Endothelial cell (in vitro differentiated cells): ENCODE data around the gene RNF133. TPM values are rescaled to one million over a fixed set of nuclear protein-coding genes. Genes with fewer than 3 reads are reported as not detected.

ENCODE experiments used
- DNase-seq: peaks from one replicate; pipeline ENCODE4 v3.0.0; 2021; ENCODE audit warnings: low spot score
- H3K27ac Mint-ChIP-seq: one replicate; pipeline ENCODE4 v1.8.0; 2021; ENCODE audit warnings: mixed read lengths, inconsistent platforms; ENCODE audit not compliant: unreplicated experiment
- H3K27me3 Mint-ChIP-seq: one replicate; pipeline ENCODE4 v1.8.0; 2021; ENCODE audit warnings: mild to moderate bottlenecking, moderate library complexity, mixed read lengths, inconsistent platforms; ENCODE audit not compliant: unreplicated experiment
- H3K36me3 Mint-ChIP-seq: one replicate; pipeline ENCODE4 v1.8.0; 2021; ENCODE audit warnings: mild to moderate bottlenecking, low read depth, mixed read lengths, inconsistent platforms; ENCODE audit not compliant: unreplicated experiment
- H3K4me1 Mint-ChIP-seq: one replicate; pipeline ENCODE4 v1.8.0; 2021; ENCODE audit warnings: mild to moderate bottlenecking, mixed read lengths, inconsistent platforms; ENCODE audit not compliant: unreplicated experiment
- H3K4me3 Mint-ChIP-seq: one replicate; pipeline ENCODE4 v1.8.0; 2021; ENCODE audit warnings: mild to moderate bottlenecking, mixed read lengths, inconsistent platforms; ENCODE audit not compliant: unreplicated experiment
- H3K9me3 Mint-ChIP-seq: one replicate; pipeline ENCODE4 v1.8.0; 2021; ENCODE audit warnings: mixed read lengths, inconsistent platforms; ENCODE audit not compliant: unreplicated experiment
- total RNA-seq: library from RNA; stranded (reverse); fragmentation: NEBNext Ultra II Directional; extraction: Animal tissue kit (Norgen Biotek cat#: 25700); gene quantifications from one replicate; pipeline ENCODE4 v1.2.1, GENCODE V29; 2021; ENCODE audit not compliant: unreplicated experiment
- TF ChIP-seq, protein P1 (sequence below): fragments of 200-600 bp; sonication (generic); IDR thresholded peaks from one replicate; pipeline ENCODE4 v1.5.0; 2021; ENCODE audit warnings: antibody characterized with exemption; ENCODE audit not compliant: unreplicated experiment

Gene RNF133
- total RNA-seq, 1 donor from 2014 or later, result 0.49 TPM

DNA sequence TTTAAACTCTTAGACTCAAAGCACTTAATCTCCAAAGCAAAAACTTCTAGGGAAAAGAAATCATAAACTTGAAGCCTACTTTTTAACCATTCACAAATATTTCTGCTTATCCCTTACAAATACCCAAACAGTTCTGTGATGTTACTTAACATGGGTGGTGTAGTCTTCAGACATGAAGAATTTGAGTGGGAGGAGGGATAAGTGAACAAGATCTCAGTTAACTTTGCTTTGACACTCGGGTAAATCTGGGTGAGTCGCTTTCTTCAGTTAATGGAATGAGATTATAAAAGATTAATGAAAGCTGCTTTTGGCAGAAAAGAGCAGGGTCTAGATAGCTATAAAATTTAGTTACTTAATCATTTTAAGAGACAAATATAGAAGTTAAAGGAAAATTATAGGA, 47.5 kb downstream of the RNF133 start:
- H3K4me1 Mint-ChIP-seq, result peaks cover 5% of the 10 kb centered on the region
- H3K4me3 Mint-ChIP-seq, result no peak overlapping the region
- no peak overlapping the region for H3K27ac Mint-ChIP-seq
- no peak for DNase-seq
- H3K36me3 Mint-ChIP-seq, result no peaks in the 10 kb centered on the region
- H3K27me3 Mint-ChIP-seq, result peaks cover 3% of the 10 kb centered on the region
- TF ChIP-seq, protein P1, sequence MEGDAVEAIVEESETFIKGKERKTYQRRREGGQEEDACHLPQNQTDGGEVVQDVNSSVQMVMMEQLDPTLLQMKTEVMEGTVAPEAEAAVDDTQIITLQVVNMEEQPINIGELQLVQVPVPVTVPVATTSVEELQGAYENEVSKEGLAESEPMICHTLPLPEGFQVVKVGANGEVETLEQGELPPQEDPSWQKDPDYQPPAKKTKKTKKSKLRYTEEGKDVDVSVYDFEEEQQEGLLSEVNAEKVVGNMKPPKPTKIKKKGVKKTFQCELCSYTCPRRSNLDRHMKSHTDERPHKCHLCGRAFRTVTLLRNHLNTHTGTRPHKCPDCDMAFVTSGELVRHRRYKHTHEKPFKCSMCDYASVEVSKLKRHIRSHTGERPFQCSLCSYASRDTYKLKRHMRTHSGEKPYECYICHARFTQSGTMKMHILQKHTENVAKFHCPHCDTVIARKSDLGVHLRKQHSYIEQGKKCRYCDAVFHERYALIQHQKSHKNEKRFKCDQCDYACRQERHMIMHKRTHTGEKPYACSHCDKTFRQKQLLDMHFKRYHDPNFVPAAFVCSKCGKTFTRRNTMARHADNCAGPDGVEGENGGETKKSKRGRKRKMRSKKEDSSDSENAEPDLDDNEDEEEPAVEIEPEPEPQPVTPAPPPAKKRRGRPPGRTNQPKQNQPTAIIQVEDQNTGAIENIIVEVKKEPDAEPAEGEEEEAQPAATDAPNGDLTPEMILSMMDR, result no peak
- no peaks in the 10 kb centered on the region for H3K9me3 Mint-ChIP-seq

Other genes with a start within 250 kb of the RNF133 start
- gene RNF148, start 3.8 kb upstream of the RNF133 start, total RNA-seq, result 1.6 TPM
- gene CADPS2, start 187.3 kb upstream of the RNF133 start, total RNA-seq, result 27.8 TPM